ENCODE measurements around the gene ILRUN. TPM values are rescaled to one million over a fixed set of nuclear protein-coding genes. Genes with fewer than 3 reads are reported as not detected.
A peak's percentile ranks its signal among the peaks of the same experiment; 100 is the strongest.
"Not testable (repeated sequence)": the region's sequence is repeated elsewhere in the genome, so short reads cannot be mapped to it uniquely, and the experiment has no call there.

The ILRUN gene
- total and polyA plus RNA-seq, 5 donors from 2014 or later, result 18.7 to 89.6 (median 23.4) TPM

- ATAC-seq (ENCODE audit: low read depth in 2 of 2), result no peak
- peak overlapping the region in 2 of 4 donors; percentile 73 to 79 for H3K4me3 Mint-ChIP-seq
- no peak overlapping the region for H3K27ac ChIP-seq (ENCODE audit: insufficient read depth, low read length, poor library complexity, severe bottlenecking)
- H3K36me3 Mint-ChIP-seq, result peaks cover 19% of the 10 kb centered on the region
- no peaks in the 10 kb centered on the region for H3K36me3 ChIP-seq (ENCODE audit: control insufficient read depth, insufficient read depth, low read length)
- H3K4me3 ChIP-seq (ENCODE audit: low read depth, low read length), result no peak overlapping the region
- no peak for DNase-seq
- peaks cover 55 to 84% (median 66%) of the 10 kb centered on the region in 4 donors for H3K4me1 Mint-ChIP-seq
- H3K27me3 ChIP-seq (ENCODE audit: control insufficient read depth, insufficient read depth, low read length), result no peaks in the 10 kb centered on the region
- H3K9me3 Mint-ChIP-seq, result peaks cover 0 to 3% (median 0%) of the 10 kb centered on the region in 7 donors
- H3K4me1 ChIP-seq (ENCODE audit: control insufficient read depth, insufficient read depth, low read length, poor library complexity, severe bottlenecking), result peaks cover 48% of the 10 kb centered on the region
- H3K27me3 Mint-ChIP-seq, result no peaks in the 10 kb centered on the region
- peak overlapping the region in 1 of 3 donors; percentile 34 for H3K27ac Mint-ChIP-seq
- H3K9me3 ChIP-seq (ENCODE audit: control insufficient read depth in 2 of 2, low read length in 2 of 2), result no peaks in the 10 kb centered on the region
Measured at GRCh38 chr6:34663371-34663770, 33.2 kb downstream of the ILRUN start.

GRCh38 chr6:34661357-34661756 lies 35.2 kb downstream of the ILRUN start:
- peaks cover 53% of the 10 kb centered on the region for H3K4me1 ChIP-seq (ENCODE audit: control insufficient read depth, insufficient read depth, low read length, poor library complexity, severe bottlenecking)
- ATAC-seq (ENCODE audit: low read depth in 2 of 2), result no peak
- H3K27ac Mint-ChIP-seq, result peak overlapping the region; percentile 31 to 82 (median 45)

GRCh38 chr6:34658605-34659265 lies 37.8 kb downstream of the ILRUN start:
- Mint-ChIP-seq H3K27me3 (no peaks in the 10 kb centered on the region), H3K9me3 (peaks cover 0 to under 1% (median 0%) of the 10 kb centered on the region in 7 donors), H3K4me1 (peaks cover 56 to 81% (median 66%) of the 10 kb centered on the region in 4 donors), H3K4me3 (peak overlapping the region in 1 of 4 donors; percentile 24), H3K27ac (peak overlapping the region; percentile 82 to 86 (median 85)), H3K36me3 (peaks cover 17% of the 10 kb centered on the region)
- no peaks in the 10 kb centered on the region for H3K9me3 ChIP-seq (ENCODE audit: control insufficient read depth in 2 of 2, low read length in 2 of 2)
- peaks cover 49% of the 10 kb centered on the region for H3K4me1 ChIP-seq (ENCODE audit: control insufficient read depth, insufficient read depth, low read length, poor library complexity, severe bottlenecking)
- peaks cover 5% of the 10 kb centered on the region for H3K36me3 ChIP-seq (ENCODE audit: control insufficient read depth, insufficient read depth, low read length)
- ATAC-seq (ENCODE audit: low read depth in 2 of 2) (no peak), DNase-seq (no peak)
- no peaks in the 10 kb centered on the region for H3K27me3 ChIP-seq (ENCODE audit: control insufficient read depth, insufficient read depth, low read length)
- H3K4me3 ChIP-seq (ENCODE audit: low read depth, low read length), result no peak overlapping the region
- peak overlapping the region; percentile 56 for H3K27ac ChIP-seq (ENCODE audit: insufficient read depth, low read length, poor library complexity, severe bottlenecking)

More at GRCh38 chr6:34661357-34661756, 35.2 kb downstream of the ILRUN start:
- H3K9me3 Mint-ChIP-seq, result peaks cover 0 to 3% (median 0%) of the 10 kb centered on the region in 7 donors
- peaks cover 51 to 84% (median 66%) of the 10 kb centered on the region in 4 donors for H3K4me1 Mint-ChIP-seq
- no peak overlapping the region for H3K4me3 ChIP-seq (ENCODE audit: low read depth, low read length)
- no peaks in the 10 kb centered on the region for H3K9me3 ChIP-seq (ENCODE audit: control insufficient read depth in 2 of 2, low read length in 2 of 2)
- no peak overlapping the region for H3K27ac ChIP-seq (ENCODE audit: insufficient read depth, low read length, poor library complexity, severe bottlenecking)
- peak overlapping the region in 2 of 4 donors; percentile 8 to 42 for H3K4me3 Mint-ChIP-seq
- DNase-seq, result no peak
- H3K36me3 ChIP-seq (ENCODE audit: control insufficient read depth, insufficient read depth, low read length), result no peaks in the 10 kb centered on the region
- H3K36me3 Mint-ChIP-seq, result peaks cover 15% of the 10 kb centered on the region
- H3K27me3 Mint-ChIP-seq, result no peaks in the 10 kb centered on the region
- no peaks in the 10 kb centered on the region for H3K27me3 ChIP-seq (ENCODE audit: control insufficient read depth, insufficient read depth, low read length)

GRCh38 chr6:34657979-34658480 lies 38.5 kb downstream of the ILRUN start:
- H3K9me3 ChIP-seq (ENCODE audit: control insufficient read depth in 2 of 2, low read length in 2 of 2); ATAC-seq (ENCODE audit: low read depth in 2 of 2); H3K27me3 Mint-ChIP-seq; H3K27me3 ChIP-seq (ENCODE audit: control insufficient read depth, insufficient read depth, low read length); H3K9me3 Mint-ChIP-seq; DNase-seq: not testable (repeated sequence)
- Mint-ChIP-seq H3K4me3 (peak overlapping the region; percentile 21 to 83 (median 59)), H3K4me1 (peaks cover 53 to 78% (median 63%) of the 10 kb centered on the region in 4 donors), H3K36me3 (peaks cover 17% of the 10 kb centered on the region), H3K27ac (peak overlapping the region; percentile 87 to 98 (median 94))
- peaks cover 49% of the 10 kb centered on the region for H3K4me1 ChIP-seq (ENCODE audit: control insufficient read depth, insufficient read depth, low read length, poor library complexity, severe bottlenecking)
- peak overlapping the region; percentile 91 for H3K27ac ChIP-seq (ENCODE audit: insufficient read depth, low read length, poor library complexity, severe bottlenecking)
- H3K4me3 ChIP-seq (ENCODE audit: low read depth, low read length), result peak overlapping the region; percentile 82
- H3K36me3 ChIP-seq (ENCODE audit: control insufficient read depth, insufficient read depth, low read length), result peaks cover 10% of the 10 kb centered on the region

DNA sequence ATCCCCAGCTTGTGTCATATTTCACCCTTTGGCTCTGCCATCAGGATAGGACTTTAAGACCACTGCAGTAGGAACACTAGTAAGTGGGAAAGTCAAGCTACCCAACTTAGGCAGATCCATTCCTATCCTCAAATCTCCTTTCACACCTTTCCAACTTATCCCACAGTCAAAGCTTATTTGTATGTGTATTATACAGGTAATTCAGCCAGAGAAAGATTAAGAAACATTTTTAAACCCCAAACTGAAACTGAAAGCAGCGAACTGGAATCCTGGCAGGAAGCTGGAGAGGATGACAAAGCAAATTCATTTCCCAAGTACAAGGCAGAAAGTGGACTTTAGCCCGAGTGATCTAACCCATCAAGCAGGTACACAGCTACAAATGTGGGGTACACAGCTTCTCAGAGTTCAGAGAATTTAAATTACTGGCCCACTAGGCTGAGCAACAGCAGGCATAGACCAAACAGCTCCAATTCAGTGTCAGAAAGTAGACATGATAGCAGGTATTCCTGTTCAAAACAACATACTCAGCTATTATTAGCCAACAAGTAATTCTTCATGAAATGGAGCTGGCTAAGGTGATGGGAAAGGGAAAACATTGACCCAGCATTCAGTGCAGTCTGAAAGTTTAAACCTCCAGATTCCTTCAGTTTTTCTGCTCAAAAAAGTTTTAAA lies 39.1 kb downstream of the ILRUN start:
- H3K36me3 Mint-ChIP-seq, result peaks cover 19% of the 10 kb centered on the region
- peak overlapping the region; percentile 45 to 93 (median 84) for H3K4me3 Mint-ChIP-seq
- no peaks in the 10 kb centered on the region for H3K9me3 ChIP-seq (ENCODE audit: control insufficient read depth in 2 of 2, low read length in 2 of 2)
- H3K27me3 ChIP-seq (ENCODE audit: control insufficient read depth, insufficient read depth, low read length), result no peaks in the 10 kb centered on the region
- peaks cover 10% of the 10 kb centered on the region for H3K36me3 ChIP-seq (ENCODE audit: control insufficient read depth, insufficient read depth, low read length)
- no peaks in the 10 kb centered on the region for H3K27me3 Mint-ChIP-seq
- no peaks in the 10 kb centered on the region for H3K9me3 Mint-ChIP-seq
- ATAC-seq (ENCODE audit: low read depth in 2 of 2) (no peak), DNase-seq (peak in 1 of 3 donors; percentile 68)
- peaks cover 51 to 77% (median 61%) of the 10 kb centered on the region in 4 donors for H3K4me1 Mint-ChIP-seq
- H3K27ac ChIP-seq (ENCODE audit: insufficient read depth, low read length, poor library complexity, severe bottlenecking), result peak overlapping the region; percentile 91
- peak overlapping the region; percentile 82 for H3K4me3 ChIP-seq (ENCODE audit: low read depth, low read length)
- peak overlapping the region; percentile 87 to 98 (median 94) for H3K27ac Mint-ChIP-seq
- H3K4me1 ChIP-seq (ENCODE audit: control insufficient read depth, insufficient read depth, low read length, poor library complexity, severe bottlenecking), result peaks cover 53% of the 10 kb centered on the region

GRCh38 chr6:34657037-34657306 lies 39.6 kb downstream of the ILRUN start:
- H3K4me1 ChIP-seq (ENCODE audit: control insufficient read depth, insufficient read depth, low read length, poor library complexity, severe bottlenecking), result peaks cover 54% of the 10 kb centered on the region
- H3K36me3 Mint-ChIP-seq, result peaks cover 19% of the 10 kb centered on the region
- H3K9me3 ChIP-seq (ENCODE audit: control insufficient read depth in 2 of 2, low read length in 2 of 2), result no peaks in the 10 kb centered on the region
- no peaks in the 10 kb centered on the region for H3K27me3 Mint-ChIP-seq
- no peaks in the 10 kb centered on the region for H3K27me3 ChIP-seq (ENCODE audit: control insufficient read depth, insufficient read depth, low read length)
- H3K27ac Mint-ChIP-seq, result peak overlapping the region; percentile 87 to 98 (median 94)
- ATAC-seq (ENCODE audit: low read depth in 2 of 2) (no peak), DNase-seq (no peak)
- peaks cover 10% of the 10 kb centered on the region for H3K36me3 ChIP-seq (ENCODE audit: control insufficient read depth, insufficient read depth, low read length)
- H3K4me3 ChIP-seq (ENCODE audit: low read depth, low read length), result peak overlapping the region; percentile 82
- H3K4me1 Mint-ChIP-seq, result peaks cover 49 to 78% (median 59%) of the 10 kb centered on the region in 4 donors
- H3K9me3 Mint-ChIP-seq, result no peaks in the 10 kb centered on the region
- peak overlapping the region; percentile 91 for H3K27ac ChIP-seq (ENCODE audit: insufficient read depth, low read length, poor library complexity, severe bottlenecking)
- H3K4me3 Mint-ChIP-seq, result peak overlapping the region; percentile 45 to 93 (median 84)

DNA sequence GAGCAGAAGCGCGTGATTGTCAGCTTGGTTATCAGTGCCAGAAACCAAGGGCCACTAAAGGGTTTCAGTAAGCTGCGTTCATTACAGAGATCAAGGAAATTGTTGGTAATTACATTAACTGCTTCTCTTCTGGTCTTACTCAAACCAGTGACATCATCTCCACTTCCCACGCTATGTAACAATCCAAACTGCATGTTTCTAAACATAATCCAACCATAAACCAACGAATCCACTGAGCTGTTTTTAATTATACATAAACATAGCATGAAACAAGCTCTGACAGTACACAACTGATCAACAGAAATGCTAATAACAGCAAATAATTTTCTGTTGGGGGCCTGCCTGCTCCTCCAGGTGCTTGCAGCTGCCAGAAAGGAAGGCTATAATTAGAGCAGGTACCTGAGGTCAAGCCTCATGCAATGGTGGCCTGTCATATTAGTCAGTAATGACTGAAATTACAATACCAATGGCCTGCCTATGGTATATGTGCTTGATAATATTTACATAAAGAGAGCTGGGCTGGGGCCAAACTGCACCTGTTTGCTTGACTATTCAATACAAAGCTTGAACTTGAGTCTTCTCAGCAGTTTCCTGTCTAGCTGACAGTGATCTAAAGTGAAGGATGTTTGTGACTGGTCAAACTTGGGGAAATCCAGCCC lies 40.1 kb downstream of the ILRUN start:
- H3K4me1 ChIP-seq (ENCODE audit: control insufficient read depth, insufficient read depth, low read length, poor library complexity, severe bottlenecking), result peaks cover 54% of the 10 kb centered on the region
- no peaks in the 10 kb centered on the region for H3K9me3 ChIP-seq (ENCODE audit: control insufficient read depth in 2 of 2, low read length in 2 of 2)
- peak in 2 of 3 donors; percentile 40 to 81 for DNase-seq
- peak overlapping the region; percentile 82 for H3K4me3 ChIP-seq (ENCODE audit: low read depth, low read length)
- peak overlapping the region; percentile 87 to 98 (median 94) for H3K27ac Mint-ChIP-seq
- H3K27ac ChIP-seq (ENCODE audit: insufficient read depth, low read length, poor library complexity, severe bottlenecking), result peak overlapping the region; percentile 91
- peak; percentile 80 to 86 for ATAC-seq (ENCODE audit: low read depth in 2 of 2)
- peaks cover 10% of the 10 kb centered on the region for H3K36me3 ChIP-seq (ENCODE audit: control insufficient read depth, insufficient read depth, low read length)
- peak overlapping the region; percentile 45 to 93 (median 84) for H3K4me3 Mint-ChIP-seq
- H3K27me3 ChIP-seq (ENCODE audit: control insufficient read depth, insufficient read depth, low read length), result no peaks in the 10 kb centered on the region
- H3K36me3 Mint-ChIP-seq, result peaks cover 17% of the 10 kb centered on the region
- no peaks in the 10 kb centered on the region for H3K9me3 Mint-ChIP-seq
- peaks cover 48 to 75% (median 57%) of the 10 kb centered on the region in 4 donors for H3K4me1 Mint-ChIP-seq
- H3K27me3 Mint-ChIP-seq, result no peaks in the 10 kb centered on the region

Measured in CD4-positive, CD25-positive, alpha-beta regulatory T cell (primary cell).